HepG2 (cell line): ENCODE measurements around the gene TAF4B. TPM values are rescaled to one million over a fixed set of nuclear protein-coding genes. Genes with fewer than 3 reads are reported as not detected.
A peak's percentile ranks its signal among the peaks of the same experiment; 100 is the strongest.

Experiments
- ATAC-seq: fragments of 200-7000 bp; cut with Tn5 transposase; 3 replicates; pipeline ENCODE4 v1.9.1; 2020; ENCODE audit warnings: mild to moderate bottlenecking, moderate library complexity
- BruUV-seq: library from RNA; stranded (reverse); fragments of 400-500 nt; replicated peaks from 2 replicates; lab custom pipeline; 2021; lab: Mats Ljungman, UMichigan
- CTCF ChIA-PET: fragments of 300-600 bp; formaldehyde crosslinking; extraction: SDS; loops from one replicate; lab custom pipeline; 2021; ENCODE audit warnings: low total read pairs, inconsistent platforms, low intra/inter-chr PET ratio; lab: Yijun Ruan, JAX
- POLR2A ChIA-PET: fragments of 350-600 bp; sonication (Branson Sonifier 250); formaldehyde crosslinking; loops from one replicate; lab custom pipeline; 2020; ENCODE audit warnings: antibody characterized with exemption, inconsistent platforms; lab: Yijun Ruan, JAX
- DNase-seq: peaks from one replicate; pipeline ENCODE4 v3.0.0-alpha.2; 2015; ENCODE audit warnings: low spot score
- FAIRE-seq: peaks from 3 replicates; lab custom pipeline; 2011; peaks lifted over from hg19 to GRCh38; lab: Jason Lieb, UNC
- H2AFZ ChIP-seq: one replicate; pipeline ENCODE4 v1.6.1; 2011; ENCODE audit warnings: low read length, inconsistent platforms
- H3K27ac ChIP-seq: fragments of 300-600 bp; 3 replicates; pipeline ENCODE4 v1.8.0; 2011; ENCODE audit warnings: mixed run types, mild to moderate bottlenecking, mixed read lengths, low read length, inconsistent platforms; ENCODE audit not compliant: insufficient read depth; ENCODE audit errors: extremely low read length
- H3K27me3 ChIP-seq, 2 experiments: fragments of 200-600 bp in 1 of 2; 2 replicates in 1 of 2; 3 replicates in 1 of 2; pipeline versions ENCODE4 v1.6.0 to v1.8.0; 2011; ENCODE audit warnings: low read length in 2 of 2, mild to moderate bottlenecking in 2 of 2, moderate library complexity in 2 of 2, inconsistent platforms in 1 of 2; ENCODE audit not compliant: insufficient read depth in 2 of 2, control insufficient read depth in 1 of 2
- H3K36me3 ChIP-seq, 2 experiments: fragments of 200-600 bp in 1 of 2; replicated peaks in 1 of 2; 2 replicates in 1 of 2; 3 replicates in 1 of 2; pipeline versions ENCODE4 v1.5.1 to v1.8.0; 2011; ENCODE audit warnings: low read length in 2 of 2, inconsistent platforms in 1 of 2; ENCODE audit not compliant: insufficient read depth in 2 of 2, control insufficient read depth in 1 of 2
- H3K4me1 ChIP-seq: 2 replicates; pipeline ENCODE4 v1.5.1; 2012; ENCODE audit warnings: low read length, inconsistent platforms; ENCODE audit not compliant: insufficient read depth
- H3K4me2 ChIP-seq: 2 replicates; pipeline ENCODE4 v1.6.0; 2011; ENCODE audit warnings: low read depth, low read length, inconsistent platforms
- H3K4me3 ChIP-seq, 3 experiments: fragments of 200-600 bp in 1 of 3; sonication (generic), shearing (Covaris generic) in 1 of 3; replicated peaks in 1 of 3; 2 replicates each; pipeline ENCODE4 v1.5.1; 2011 to 2016; ENCODE audit warnings: low read length in 3 of 3, inconsistent platforms in 2 of 3, low read depth in 2 of 3, mild to moderate bottlenecking in 2 of 3, control low read depth in 1 of 3, mixed read lengths in 1 of 3; ENCODE audit not compliant: insufficient read depth in 1 of 3
- H3K79me2 ChIP-seq: one replicate; pipeline ENCODE4 v1.6.1; 2011; ENCODE audit warnings: low read length, inconsistent platforms; ENCODE audit not compliant: insufficient read depth
- H3K9ac ChIP-seq: 2 replicates; pipeline ENCODE4 v1.6.0; 2011; ENCODE audit warnings: mild to moderate bottlenecking, low read depth, low read length, inconsistent platforms; ENCODE audit not compliant: insufficient read depth
- H3K9me3 ChIP-seq: 2 replicates; pipeline ENCODE4 v1.5.1; 2012; ENCODE audit warnings: mild to moderate bottlenecking, low read length
- H4K20me1 ChIP-seq: 2 replicates; pipeline ENCODE4 v1.6.0; 2011; ENCODE audit warnings: inconsistent platforms, mild to moderate bottlenecking, low read length, moderate library complexity; ENCODE audit not compliant: insufficient read depth
- ARNT2 ChIP-seq: sonication (generic); formaldehyde crosslinking; IDR thresholded peaks from 2 replicates; pipeline ENCODE4 v1.8.0; 2022; ENCODE audit warnings: mild to moderate bottlenecking, low read depth, missing genetic modification reagents, moderate library complexity
- DR1 ChIP-seq: sonication (generic); formaldehyde crosslinking; IDR thresholded peaks from 2 replicates; pipeline ENCODE4 v1.8.0; 2021; ENCODE audit warnings: mild to moderate bottlenecking, missing genetic modification reagents, inconsistent platforms
- GABPA ChIP-seq, 2 experiments: IDR thresholded peaks; 2 replicates each; pipeline ENCODE4 v1.6.1; 2011 to 2016; ENCODE audit warnings: low read depth in 2 of 2, low read length in 1 of 2, missing biosample characterization in 1 of 2, missing genetic modification characterization in 1 of 2
- HNF4A ChIP-seq: sonication (generic); formaldehyde crosslinking; IDR thresholded peaks from 2 replicates; pipeline ENCODE4 v1.4.0; 2020; ENCODE audit warnings: missing genetic modification reagents
- KLF12 ChIP-seq: sonication (generic); formaldehyde crosslinking; IDR thresholded peaks from 2 replicates; pipeline ENCODE4 v1.4.0; 2020; ENCODE audit warnings: missing genetic modification reagents, borderline replicate concordance
- MIXL1 ChIP-seq: IDR thresholded peaks from 2 replicates; pipeline ENCODE4 v1.6.1; 2016
- MXD1 ChIP-seq: sonication (generic); formaldehyde crosslinking; IDR thresholded peaks from 2 replicates; pipeline ENCODE4 v1.4.0; 2020; ENCODE audit warnings: mild to moderate bottlenecking, missing genetic modification reagents
- PATZ1 ChIP-seq: sonication (generic); formaldehyde crosslinking; IDR thresholded peaks from 2 replicates; pipeline ENCODE4 v1.4.0; 2020; ENCODE audit warnings: missing genetic modification reagents
- SMARCE1 ChIP-seq: fragments of 450-650 bp; IDR thresholded peaks from 2 replicates; pipeline ENCODE4 v1.6.1; 2017; ENCODE audit warnings: borderline replicate concordance
- SOX5 ChIP-seq: IDR thresholded peaks from 2 replicates; pipeline ENCODE4 v1.6.1; 2016; ENCODE audit warnings: borderline replicate concordance
- SPEN ChIP-seq: sonication (generic); formaldehyde crosslinking; IDR thresholded peaks from 2 replicates; pipeline ENCODE4 v1.5.1; 2020; ENCODE audit warnings: low read depth, mild to moderate bottlenecking, missing genetic modification reagents
- THYN1 ChIP-seq: sonication (generic); formaldehyde crosslinking; IDR thresholded peaks from 2 replicates; pipeline ENCODE4 v1.8.1; 2023; ENCODE audit warnings: low read depth, mild to moderate bottlenecking, moderate library complexity, missing genetic modification reagents, borderline replicate concordance
- TMF1 ChIP-seq: sonication (generic); formaldehyde crosslinking; IDR thresholded peaks from 2 replicates; pipeline ENCODE4 v1.8.1; 2022; ENCODE audit warnings: low read depth, missing genetic modification reagents
- ZBTB2 ChIP-seq: sonication (generic); formaldehyde crosslinking; IDR thresholded peaks from 2 replicates; pipeline ENCODE4 v1.8.0; 2022; ENCODE audit warnings: low read depth, missing genetic modification reagents
- ZBTB49 ChIP-seq: sonication (generic); formaldehyde crosslinking; IDR thresholded peaks from 2 replicates; pipeline ENCODE4 v1.4.0; 2020; ENCODE audit warnings: missing genetic modification reagents, borderline replicate concordance
- ZIK1 ChIP-seq: sonication (generic); formaldehyde crosslinking; IDR thresholded peaks from 2 replicates; pipeline ENCODE4 v1.5.0; 2020; ENCODE audit warnings: mild to moderate bottlenecking, low read depth, missing genetic modification reagents, borderline replicate concordance
- ZNF562 ChIP-seq: sonication (generic); formaldehyde crosslinking; IDR thresholded peaks from 2 replicates; pipeline ENCODE4 v1.8.0; 2022; ENCODE audit warnings: missing genetic modification reagents, borderline replicate concordance
- in situ Hi-C: cut with HindIII; loops from 2 replicates; pipeline ENCODE4 v1.10.0; 2017; ENCODE audit warnings: low pct_unique_long_range_greater_than_20kb; ENCODE audit not compliant: extremely low pct_ligation_motif_present
- intact Hi-C: fragments of 100-400 bp; cut with micrococcal nuclease; formaldehyde crosslinking; loops from one replicate; pipeline ENCODE4 v1.10.0; 2022; ENCODE audit not compliant: unreplicated experiment
- polyA plus RNA-seq, 8 experiments: library from polyadenylated mRNA; depleted of rRNA in 3 of 8; stranded (reverse) in 7 of 8; unstranded in 1 of 8; fragments of >200 nt; fragmentation: Illumina TruSeq in 4 of 8; extraction: Trizol in 4 of 8; gene quantifications; 2 replicates each; pipeline versions ENCODE4 v1.2.1 to v1.2.3, GENCODE V29; 2011 to 2016; ENCODE audit warnings: low read depth in 4 of 8, missing spikeins in 1 of 8, mixed read lengths in 1 of 8; ENCODE audit not compliant: insufficient read depth in 1 of 8
- total RNA-seq, 5 experiments: library from RNA; depleted of rRNA; stranded (reverse); fragments of >200 nt; fragmentation: Illumina TruSeq; extraction: Trizol; gene quantifications; 2 replicates each; pipeline ENCODE4 v1.2.3, GENCODE V29; 2016; ENCODE audit warnings: low read depth in 1 of 5

Gene TAF4B
- total and polyA plus RNA-seq, 2 of the 13 experiments (the other 11 are each of a cell fraction or from before 2014, with no cell fraction given) = 2.2 to 3.8 TPM

- TF ChIP-seq ZBTB2 (CRISPR knock-in tag) = no peak
- TF ChIP-seq MIXL1 (CRISPR knock-in tag) = no peak
- TF ChIP-seq, all 625 proteins: peak for 5
These were observed 157.4 kb downstream of the TAF4B start (continued) for GRCh38 chr18:26383454-26384270.

GRCh38 chr18:26386002-26386401, 159.8 kb downstream of the TAF4B start:
- H3K27me3 ChIP-seq = no peaks in the 10 kb centered on the region
- H3K27ac ChIP-seq = no peak overlapping the region
- H3K4me1 ChIP-seq = peaks cover 15% of the 10 kb centered on the region
- H4K20me1 ChIP-seq = no peaks in the 10 kb centered on the region
- H3K9me3 ChIP-seq = no peaks in the 10 kb centered on the region
- peak; percentile 79 for ATAC-seq
- no peak overlapping the region for H3K9ac ChIP-seq
- no peaks in the 10 kb centered on the region for H3K36me3 ChIP-seq
- FAIRE-seq = no peak
- DNase-seq = peak; percentile 65
- H3K4me2 ChIP-seq = no peak overlapping the region
- no peak overlapping the region for H3K4me3 ChIP-seq
- POLR2A ChIA-PET = no interaction called here
- intact Hi-C loops (no loop called here), in situ Hi-C loops (no loop called here)
- CTCF ChIA-PET = no interaction called here
- H3K79me2 ChIP-seq = no peaks in the 10 kb centered on the region
- BruUV-seq = no TSS peak
- no peak overlapping the region for H2AFZ ChIP-seq
- TF ChIP-seq SMARCE1 (no peak), ZBTB49 (CRISPR knock-in tag) (no peak), MXD1 (CRISPR knock-in tag) (no peak), ARNT2 (CRISPR knock-in tag) (no peak), GABPA (IDR thresholded peaks at IDR 0.05; ENCODE audit: low read depth, low read length) (no peak), GABPA (CRISPR knock-in tag; IDR thresholded peaks at IDR 0.05; ENCODE audit: low read depth) (no peak), SOX5 (CRISPR knock-in tag) (peak; percentile 81), KLF12 (no peak), PATZ1 (CRISPR knock-in tag) (no peak), THYN1 (CRISPR knock-in tag) (no peak), DR1 (CRISPR knock-in tag) (no peak), TMF1 (CRISPR knock-in tag) (no peak), HNF4A (CRISPR knock-in tag) (peak; percentile 51), ZNF562 (CRISPR knock-in tag) (no peak), ZIK1 (CRISPR knock-in tag) (no peak), SPEN (CRISPR knock-in tag) (no peak)
